HFFc6 (cell line): Measurements from ENCODE around the gene TMEM97. TPM values are rescaled to one million over a fixed set of nuclear protein-coding genes. Genes with fewer than 3 reads are reported as not detected.
"Not testable (repeated sequence)": the region's sequence is repeated elsewhere in the genome, so short reads cannot be mapped to it uniquely, and the experiment has no call there.

ENCODE experiments used
- DNase-seq: peaks from one replicate; pipeline ENCODE4 v3.0.0-alpha.2; 2018
- H3K27ac Mint-ChIP-seq: 2 replicates; pipeline ENCODE4 v1.8.0; 2020; ENCODE audit warnings: mild to moderate bottlenecking, mixed read lengths
- H3K27me3 Mint-ChIP-seq: 2 replicates; pipeline ENCODE4 v1.8.0; 2021; ENCODE audit warnings: mild to moderate bottlenecking, moderate library complexity, mixed read lengths; ENCODE audit not compliant: insufficient read depth
- H3K36me3 Mint-ChIP-seq: 2 replicates; pipeline ENCODE4 v1.8.0; 2021; ENCODE audit warnings: low read depth, mixed read lengths
- H3K4me1 Mint-ChIP-seq: 2 replicates; pipeline ENCODE4 v1.8.0; 2020; ENCODE audit warnings: low read depth, mixed read lengths
- H3K4me3 Mint-ChIP-seq: 2 replicates; pipeline ENCODE4 v1.8.0; 2020; ENCODE audit warnings: mild to moderate bottlenecking, moderate library complexity, mixed read lengths
- H3K9me3 Mint-ChIP-seq: 2 replicates; pipeline ENCODE4 v1.8.0; 2020; ENCODE audit warnings: mild to moderate bottlenecking, mixed read lengths
- CTCF ChIP-seq: fragments of 200-600 bp; sonication (generic); IDR thresholded peaks from 2 replicates; pipeline ENCODE4 v1.5.0; 2021; ENCODE audit warnings: antibody characterized with exemption, mild to moderate bottlenecking
- total RNA-seq, 6 experiments: library from RNA; stranded (reverse); fragmentation: NEBNext Ultra II Directional; extraction: Animal tissue kit (Norgen Biotek cat#: 25700); gene quantifications; 2 replicates in 1 of 6; 3 replicates in 5 of 6; pipeline ENCODE4 v1.2.3, GENCODE V29; 2021

The TMEM97 gene
- total RNA-seq, 6 experiments from 2014 or later: 17.6 to 29.5 (median 24.1) TPM

GRCh38 chr17:28285965-28286364, 33.0 kb upstream of the TMEM97 start:
- TF ChIP-seq CTCF: no peak
- Mint-ChIP-seq H3K4me1 (peaks cover 30% of the 10 kb centered on the region), H3K27ac (no peak overlapping the region), H3K27me3 (peaks cover 2% of the 10 kb centered on the region; the same call in 1 of the 2 replicates), H3K36me3 (no peaks in the 10 kb centered on the region), H3K4me3 (no peak overlapping the region), H3K9me3 (no peaks in the 10 kb centered on the region)
- no peak for DNase-seq

- no peak for TF ChIP-seq CTCF
- no peaks in the 10 kb centered on the region for H3K4me1 Mint-ChIP-seq
- H3K27me3 Mint-ChIP-seq: peaks cover 5% of the 10 kb centered on the region
- no peak for DNase-seq
- no peak overlapping the region for H3K4me3 Mint-ChIP-seq
- no peak overlapping the region for H3K27ac Mint-ChIP-seq
- no peaks in the 10 kb centered on the region for H3K9me3 Mint-ChIP-seq
- H3K36me3 Mint-ChIP-seq: no peaks in the 10 kb centered on the region
Observed at GRCh38 chr17:28290703-28291102, 28.3 kb upstream of the TMEM97 start.

- H3K27me3 Mint-ChIP-seq: peaks cover 5% of the 10 kb centered on the region
- no peak for DNase-seq
- no peak overlapping the region for H3K4me3 Mint-ChIP-seq
- H3K4me1 Mint-ChIP-seq: no peaks in the 10 kb centered on the region; the same call in 1 of the 2 replicates
- H3K27ac Mint-ChIP-seq: no peak overlapping the region
- TF ChIP-seq CTCF: no peak
- H3K36me3 Mint-ChIP-seq: no peaks in the 10 kb centered on the region
- no peaks in the 10 kb centered on the region for H3K9me3 Mint-ChIP-seq
Observed at GRCh38 chr17:28291780-28292330, 27.1 kb upstream of the TMEM97 start.

GRCh38 chr17:28292878-28293277, 26.1 kb upstream of the TMEM97 start:
- not testable (repeated sequence) for H3K9me3 Mint-ChIP-seq

GRCh38 chr17:28293994-28294393, 25.0 kb upstream of the TMEM97 start:
- Mint-ChIP-seq H3K4me1 (no peaks in the 10 kb centered on the region; the same call in 1 of the 2 replicates), H3K36me3 (no peaks in the 10 kb centered on the region), H3K27me3 (peaks cover 5% of the 10 kb centered on the region), H3K9me3 (no peaks in the 10 kb centered on the region), H3K4me3 (no peak overlapping the region), H3K27ac (no peak overlapping the region)
- no peak for DNase-seq
- no peak for TF ChIP-seq CTCF

More at GRCh38 chr17:28292878-28293277, 26.1 kb upstream of the TMEM97 start:
- H3K4me3 Mint-ChIP-seq, DNase-seq, H3K27ac Mint-ChIP-seq, H3K36me3 Mint-ChIP-seq, H3K4me1 Mint-ChIP-seq, H3K27me3 Mint-ChIP-seq: not testable (repeated sequence)

- Mint-ChIP-seq H3K27ac (no peak overlapping the region), H3K27me3 (peaks cover 3% of the 10 kb centered on the region; the same call in 1 of the 2 replicates), H3K4me1 (no peaks in the 10 kb centered on the region; the same call in 1 of the 2 replicates), H3K36me3 (no peaks in the 10 kb centered on the region), H3K9me3 (no peaks in the 10 kb centered on the region), H3K4me3 (no peak overlapping the region)
- TF ChIP-seq CTCF: no peak
- DNase-seq: no peak
Observed at GRCh38 chr17:28295677-28296578, 23.1 kb upstream of the TMEM97 start.
